Stromal cell of bone marrow (primary cell): Measurements from ENCODE around the gene SRC.

Experiments used
- DNase-seq: peaks from one replicate; pipeline ENCODE4 v3.0.0-alpha.2; 2012; ENCODE audit warnings: low read depth

Gene SRC

GRCh38 chr20:37315021-37315451 lies 30.9 kb upstream of the SRC start:
- peak; percentile 68 for DNase-seq

GRCh38 chr20:37315452-37316110 lies 30.4 kb upstream of the SRC start:
- DNase-seq = no peak

DNA sequence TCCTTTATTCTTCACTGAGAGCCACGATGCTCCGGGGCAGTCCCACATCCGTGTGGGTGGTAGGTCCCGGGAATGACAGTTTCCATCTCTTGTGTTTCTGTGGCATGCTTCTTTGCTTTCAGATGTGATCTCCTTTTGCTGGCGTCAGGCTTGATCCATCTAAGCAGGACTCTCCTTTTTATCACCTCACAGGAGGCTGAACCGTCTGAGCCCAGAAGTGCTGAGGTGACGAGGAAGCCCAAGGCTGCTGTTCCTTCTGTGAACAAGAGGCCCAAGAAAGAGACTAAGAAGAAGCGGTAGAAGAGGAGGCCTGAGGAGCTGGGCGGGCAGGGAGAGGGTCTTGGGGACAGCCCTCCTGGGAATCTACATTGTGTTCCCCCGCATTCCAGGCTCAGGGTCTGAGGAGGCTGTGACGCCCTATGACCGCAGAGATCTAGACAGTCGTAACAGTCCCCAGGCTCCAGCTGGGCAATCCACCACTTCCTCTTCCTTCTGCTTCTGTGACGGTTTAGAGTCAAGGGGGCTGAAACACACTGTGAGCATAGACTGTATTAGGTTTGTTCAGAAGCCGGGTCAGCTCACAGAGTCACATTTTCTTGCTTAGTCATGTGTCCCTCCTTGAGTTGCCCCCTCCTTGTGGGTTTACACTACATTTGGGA lies 29.7 kb upstream of the SRC start:
- DNase-seq = no peak

DNA sequence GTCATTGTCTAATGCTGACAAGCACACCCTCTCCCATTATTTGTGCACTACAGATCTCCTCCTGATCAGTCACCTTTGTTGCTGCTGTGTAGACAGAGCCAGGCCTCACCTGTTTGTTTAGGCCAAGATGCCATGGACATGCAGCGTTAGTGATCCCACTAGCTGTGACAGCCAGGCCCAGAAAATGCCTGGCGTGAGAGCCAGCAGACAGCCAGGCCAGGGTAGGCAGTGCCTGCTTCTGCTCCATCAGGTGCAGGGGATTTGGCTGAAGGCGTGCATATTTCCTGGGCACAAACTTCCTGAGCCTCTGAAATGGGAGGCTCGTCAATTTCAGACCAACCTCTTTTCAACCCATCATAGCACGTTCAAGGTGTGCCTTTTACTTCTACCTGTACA lies 29.2 kb upstream of the SRC start:
- no peak for DNase-seq

GRCh38 chr20:37317316-37317715 lies 28.6 kb upstream of the SRC start:
- no peak for DNase-seq

GRCh38 chr20:37317994-37318640 lies 27.8 kb upstream of the SRC start:
- DNase-seq = no peak

GRCh38 chr20:37319151-37319671 lies 26.7 kb upstream of the SRC start:
- no peak for DNase-seq

DNA sequence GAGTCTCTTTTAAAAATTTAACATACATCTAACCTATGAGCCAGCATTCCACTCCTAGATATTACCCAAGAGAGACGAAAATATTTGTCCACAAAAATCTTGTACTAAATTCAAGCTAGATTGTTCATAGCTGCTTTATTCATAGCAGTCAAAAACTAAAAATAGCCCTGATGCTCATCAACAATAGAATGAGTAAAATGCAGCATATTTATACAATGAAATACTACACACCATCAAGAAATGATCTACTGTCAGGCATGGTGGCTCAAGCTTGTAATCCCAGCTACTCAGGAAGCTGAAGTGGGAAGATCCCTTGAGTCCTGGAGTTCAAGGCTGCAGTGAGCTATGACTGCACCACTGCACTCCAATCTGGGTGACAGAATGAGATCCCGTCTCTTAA lies 22.0 kb upstream of the SRC start:
- DNase-seq = peak; percentile 59

DNA sequence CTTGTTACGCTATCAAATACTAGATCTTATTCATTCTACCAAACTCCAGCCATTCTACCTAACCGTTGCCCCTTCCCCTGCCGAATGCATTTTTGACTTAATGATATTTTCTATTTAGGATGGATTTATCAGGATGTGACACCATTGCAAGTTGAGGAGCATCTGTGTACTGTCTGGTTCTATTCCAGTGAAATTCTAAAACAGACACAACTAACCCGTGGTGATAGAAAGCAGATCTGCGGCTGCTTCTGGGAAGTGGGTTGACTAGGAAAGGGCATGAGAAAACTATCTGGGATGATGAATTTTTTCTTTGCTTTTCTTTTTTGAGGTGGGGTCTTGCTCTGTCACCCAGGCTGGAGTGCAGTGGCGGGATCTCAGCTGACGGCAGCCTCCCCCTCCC lies 20.7 kb upstream of the SRC start:
- no peak for DNase-seq

- DNase-seq = no peak
These were observed 19.3 kb upstream of the SRC start for GRCh38 chr20:37326666-37327065.

DNA sequence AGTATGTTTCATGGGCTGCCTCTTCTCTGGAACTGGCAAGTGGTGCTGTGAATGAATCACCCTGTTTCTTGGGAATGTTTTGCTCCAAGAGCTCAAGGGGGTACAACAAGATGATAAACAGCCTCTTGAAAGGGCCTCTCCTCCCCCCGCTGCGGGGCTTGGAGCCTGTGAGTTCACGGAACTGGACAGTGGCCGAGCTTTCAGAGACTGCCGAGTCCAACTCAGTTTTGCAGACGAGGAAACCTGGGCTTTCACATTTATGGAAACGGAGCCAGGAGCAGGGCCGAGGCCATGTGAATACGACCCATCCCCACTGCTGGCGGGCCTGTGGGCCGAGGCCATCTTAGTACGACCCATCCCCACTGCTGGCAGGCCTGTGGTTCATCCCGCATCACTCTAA lies 18.2 kb upstream of the SRC start:
- DNase-seq = peak; percentile 70

DNA sequence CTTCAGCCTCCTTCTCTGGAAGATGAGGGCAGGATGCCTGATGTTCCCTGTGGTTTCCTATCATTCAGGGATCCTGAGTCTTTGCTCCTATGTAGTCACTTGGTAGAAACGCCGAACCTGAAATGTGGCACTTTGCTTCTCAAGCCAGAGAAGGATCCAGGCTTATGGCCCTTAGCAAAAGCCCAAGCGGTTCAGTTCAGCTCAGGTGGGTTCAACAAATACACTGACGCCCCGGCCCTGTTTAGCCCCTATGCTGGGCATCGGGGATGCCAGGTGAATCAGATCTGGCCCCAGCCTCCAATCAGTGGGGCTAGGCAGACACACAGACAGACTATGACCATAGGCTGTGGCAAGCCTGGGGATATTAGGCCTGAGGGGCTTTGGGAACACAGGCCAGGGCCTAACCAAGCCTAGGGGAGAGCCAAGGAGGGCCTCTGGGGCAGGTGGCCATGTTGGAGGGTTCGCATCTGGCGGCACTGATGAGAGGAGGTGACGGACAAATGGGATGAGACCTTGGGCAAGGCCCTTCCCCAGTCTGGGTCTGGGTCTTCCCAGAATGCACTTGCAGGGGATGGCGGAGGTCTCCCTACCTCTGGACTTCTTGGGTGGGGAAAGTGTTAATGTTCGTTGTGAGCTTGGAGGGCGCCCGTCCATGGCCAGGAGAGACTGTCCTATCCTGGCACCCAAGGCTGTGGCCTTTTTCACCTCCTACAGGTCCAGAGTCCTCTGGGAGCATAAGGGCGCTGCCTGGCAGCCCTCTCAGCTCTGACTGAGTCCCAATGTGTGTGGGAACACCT lies 17.6 kb upstream of the SRC start:
- no peak for DNase-seq

GRCh38 chr20:37329481-37330165 lies 16.3 kb upstream of the SRC start:
- no peak for DNase-seq

DNA sequence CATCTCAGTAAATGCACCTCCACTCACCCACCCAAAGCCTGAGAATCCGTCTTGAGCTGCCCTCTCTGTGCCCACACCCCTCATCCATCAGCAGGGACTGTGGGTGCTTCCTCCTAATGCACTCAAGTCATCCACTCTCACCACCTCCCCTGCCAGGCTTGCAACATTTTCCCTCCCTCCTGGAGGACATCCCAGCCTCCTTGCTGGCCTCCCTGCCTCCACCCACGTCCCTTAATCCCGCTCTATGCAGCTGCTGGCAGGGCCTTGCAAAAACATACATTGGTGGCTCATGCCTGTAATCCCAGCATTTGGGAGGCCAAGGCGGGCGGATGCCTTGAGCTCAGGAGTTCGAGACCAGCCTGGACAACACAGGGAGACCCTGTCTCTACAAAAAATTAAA lies 15.6 kb upstream of the SRC start:
- DNase-seq = no peak

GRCh38 chr20:37331060-37331857 lies 14.7 kb upstream of the SRC start:
- no peak for DNase-seq

- no peak for DNase-seq
These were observed 12.7 kb upstream of the SRC start for GRCh38 chr20:37333130-37333847.

- DNase-seq = no peak
These were observed 12.1 kb upstream of the SRC start for GRCh38 chr20:37333848-37334318.

DNA sequence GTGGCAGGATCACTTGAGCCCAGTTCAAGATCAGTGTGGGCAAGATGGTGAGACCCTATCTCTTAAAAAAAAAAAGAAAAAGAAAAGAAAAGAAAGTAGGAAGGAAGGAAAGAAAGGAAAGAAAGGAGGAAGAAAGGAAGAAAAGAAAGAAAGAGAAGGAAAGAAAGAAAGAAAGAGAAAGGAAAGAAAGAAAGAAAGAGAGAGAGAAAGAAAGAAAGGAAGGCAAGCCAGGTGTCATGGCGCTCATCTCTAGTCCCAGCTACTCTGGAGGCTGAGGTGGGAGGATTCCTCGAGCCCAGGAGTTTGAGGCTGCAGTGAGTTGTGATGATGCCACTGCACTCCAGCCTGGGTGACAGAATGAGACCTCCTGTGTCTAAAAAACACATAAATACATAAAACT lies 11.5 kb upstream of the SRC start:
- DNase-seq = no peak

GRCh38 chr20:37335642-37336368 lies 10.1 kb upstream of the SRC start:
- no peak for DNase-seq
